H9 (cell line): ENCODE data around the gene LYSMD3. TPM values are rescaled to one million over a fixed set of nuclear protein-coding genes. Genes with fewer than 3 reads are reported as not detected.
A peak's percentile ranks its signal among the peaks of the same experiment; 100 is the strongest.

ENCODE experiments used
- DNase-seq: peaks from one replicate; pipeline ENCODE4 v3.0.0-alpha.2; 2017
- H2AFZ ChIP-seq: one replicate; pipeline ENCODE4 v1.6.1; 2013; ENCODE audit warnings: mild to moderate bottlenecking, low read length, control low read depth, moderate library complexity
- H2AK5ac ChIP-seq: 2 replicates; pipeline ENCODE4 v1.6.1; 2013; ENCODE audit warnings: low read length, control low read depth, mixed read lengths; ENCODE audit not compliant: insufficient read length
- H2BK120ac ChIP-seq: one replicate; pipeline ENCODE4 v1.6.1; 2013; ENCODE audit warnings: low read depth, mild to moderate bottlenecking, low read length, control low read depth, inconsistent platforms; ENCODE audit not compliant: poor library complexity, severe bottlenecking
- H2BK12ac ChIP-seq: 2 replicates; pipeline ENCODE4 v1.6.1; 2013; ENCODE audit warnings: low read length, control low read depth, mixed read lengths, low read depth; ENCODE audit not compliant: insufficient read length
- H2BK15ac ChIP-seq: 2 replicates; pipeline ENCODE4 v1.6.1; 2013; ENCODE audit warnings: low read depth, low read length, control low read depth
- H2BK20ac ChIP-seq: one replicate; pipeline ENCODE4 v1.6.1; 2013; ENCODE audit warnings: low read depth, mild to moderate bottlenecking, low read length, control low read depth, inconsistent platforms; ENCODE audit not compliant: poor library complexity, severe bottlenecking
- H2BK5ac ChIP-seq: 2 replicates; pipeline ENCODE4 v1.6.1; 2013; ENCODE audit warnings: low read length, control low read depth, mixed read lengths; ENCODE audit not compliant: insufficient read length
- H3K14ac ChIP-seq: 2 replicates; pipeline ENCODE4 v1.6.1; 2013; ENCODE audit warnings: low read length, control low read depth; ENCODE audit not compliant: insufficient read depth
- H3K18ac ChIP-seq: 2 replicates; pipeline ENCODE4 v1.6.1; 2013; ENCODE audit warnings: low read depth, mild to moderate bottlenecking, mixed read lengths, low read length, control low read depth; ENCODE audit not compliant: insufficient read length
- H3K23ac ChIP-seq: 2 replicates; pipeline ENCODE4 v1.6.1; 2013; ENCODE audit warnings: low read length, control low read depth, mixed read lengths, low read depth; ENCODE audit not compliant: insufficient read length
- H3K23me2 ChIP-seq: 2 replicates; pipeline ENCODE4 v1.6.1; 2013; ENCODE audit warnings: low read depth, mild to moderate bottlenecking, mixed read lengths, low read length, control low read depth; ENCODE audit not compliant: insufficient read length, poor library complexity, severe bottlenecking
- H3K27ac ChIP-seq: 2 replicates; pipeline ENCODE4 v1.5.1; 2013; ENCODE audit warnings: low read length, control low read depth, mixed read lengths, low read depth; ENCODE audit not compliant: insufficient read length
- H3K27me3 ChIP-seq: 2 replicates; pipeline ENCODE4 v1.6.1; 2013; ENCODE audit warnings: low read length, control low read depth, inconsistent platforms; ENCODE audit not compliant: insufficient read depth
- H3K4ac ChIP-seq: 2 replicates; pipeline ENCODE4 v1.6.1; 2013; ENCODE audit warnings: low read depth, mild to moderate bottlenecking, control low read depth, inconsistent platforms, low read length, moderate library complexity
- H3K4me1 ChIP-seq: 2 replicates; pipeline ENCODE4 v1.6.1; 2013; ENCODE audit warnings: low read length, control low read depth, inconsistent platforms; ENCODE audit not compliant: insufficient read depth
- H3K4me2 ChIP-seq: 2 replicates; pipeline ENCODE4 v1.6.1; 2013; ENCODE audit warnings: low read length, control low read depth, mixed read lengths; ENCODE audit not compliant: insufficient read length, insufficient read depth
- H3K56ac ChIP-seq: 2 replicates; pipeline ENCODE4 v1.6.1; 2013; ENCODE audit warnings: low read depth, mild to moderate bottlenecking, mixed read lengths, low read length, control low read depth; ENCODE audit not compliant: insufficient read length
- H3K79me1 ChIP-seq: 2 replicates; pipeline ENCODE4 v1.6.1; 2013; ENCODE audit warnings: low read depth, mild to moderate bottlenecking, moderate library complexity, low read length, control low read depth, inconsistent platforms; ENCODE audit not compliant: insufficient read depth, poor library complexity, severe bottlenecking
- H3K79me2 ChIP-seq: 2 replicates; pipeline ENCODE4 v1.6.1; 2013; ENCODE audit warnings: low read length, control low read depth, inconsistent platforms; ENCODE audit not compliant: insufficient read depth
- H3K9ac ChIP-seq: 2 replicates; pipeline ENCODE4 v1.6.1; 2013; ENCODE audit warnings: low read length, control low read depth, mixed read lengths; ENCODE audit not compliant: insufficient read length; ENCODE audit errors: extremely low read depth
- H3K9me3 ChIP-seq: one replicate; pipeline ENCODE4 v1.6.1; 2013; ENCODE audit warnings: low read depth, low read length, inconsistent platforms; ENCODE audit not compliant: control insufficient read depth
- H3T11ph ChIP-seq: one replicate; pipeline ENCODE4 v1.6.1; 2013; ENCODE audit warnings: mild to moderate bottlenecking, low read length, control low read depth, inconsistent platforms
- H4K20me1 ChIP-seq: one replicate; pipeline ENCODE4 v1.6.1; 2013; ENCODE audit not compliant: control insufficient read depth, insufficient read length, insufficient read depth
- H4K5ac ChIP-seq: 2 replicates; pipeline ENCODE4 v1.6.1; 2013; ENCODE audit warnings: low read depth, mild to moderate bottlenecking, mixed read lengths, low read length, control low read depth; ENCODE audit not compliant: insufficient read length
- H4K8ac ChIP-seq: replicated peaks from 2 replicates; pipeline ENCODE4 v1.6.1; 2013; ENCODE audit warnings: low read length, control low read depth, mixed read lengths, low read depth; ENCODE audit not compliant: insufficient read length
- H4K91ac ChIP-seq: 2 replicates; pipeline ENCODE4 v1.6.1; 2013; ENCODE audit warnings: low read depth, mild to moderate bottlenecking, moderate library complexity, mixed read lengths, low read length, control low read depth; ENCODE audit not compliant: insufficient read length
- H3K27ac Mint-ChIP-seq, 3 experiments: 2 replicates in 2 of 3; 3 replicates in 1 of 3; pipeline ENCODE4 v1.8.0; 2020 to 2021; ENCODE audit warnings: mixed read lengths in 3 of 3, mild to moderate bottlenecking in 1 of 3, moderate library complexity in 1 of 3
- H3K27me3 Mint-ChIP-seq: 2 replicates; pipeline ENCODE4 v1.8.0; 2021; ENCODE audit warnings: low read depth, mild to moderate bottlenecking, moderate library complexity, mixed read lengths
- H3K36me3 Mint-ChIP-seq, 3 experiments: 2 replicates in 2 of 3; 3 replicates in 1 of 3; pipeline ENCODE4 v1.8.0; 2020 to 2021; ENCODE audit warnings: low read depth in 3 of 3, mixed read lengths in 3 of 3; ENCODE audit not compliant: insufficient read depth in 1 of 3
- H3K4me1 Mint-ChIP-seq, 2 experiments: 2 replicates each; pipeline ENCODE4 v1.8.0; 2020; ENCODE audit warnings: mixed read lengths in 2 of 2
- H3K4me3 Mint-ChIP-seq, 2 experiments: 2 replicates in 1 of 2; 3 replicates in 1 of 2; pipeline ENCODE4 v1.8.0; 2020 to 2021; ENCODE audit warnings: mild to moderate bottlenecking in 2 of 2, mixed read lengths in 2 of 2, moderate library complexity in 1 of 2
- H3K9me3 Mint-ChIP-seq, 2 experiments: 2 replicates in 1 of 2; 3 replicates in 1 of 2; pipeline ENCODE4 v1.8.0; 2020; ENCODE audit warnings: mild to moderate bottlenecking in 2 of 2, mixed read lengths in 2 of 2, moderate library complexity in 1 of 2
- CTCF ChIP-seq: fragments of 200-600 bp; sonication (generic); conservative IDR thresholded peaks from 3 replicates; pipeline ENCODE4 v1.8.0; 2021; ENCODE audit warnings: antibody characterized with exemption, mild to moderate bottlenecking
- WGBS: extraction: QIAGEN DNeasy Blood & Tissue Kit; methylation state at CpG from one replicate; pipeline ENCODE4 v1.1.7; 2013; ENCODE audit warnings: missing lambda C conversion rate, low lambda C conversion rate, mixed read lengths; ENCODE audit not compliant: insufficient read length; ENCODE audit errors: extremely low coverage; 5-methylcytosine and 5-hydroxymethylcytosine counted together
- total RNA-seq: library from RNA; stranded (reverse); gene quantifications from 2 replicates; pipeline ENCODE4 v1.2.1, GENCODE V29; 2021

The LYSMD3 gene
- total RNA-seq, 1 experiment from 2014 or later: 14.0 TPM

- Histone ChIP-seq H3K4me2 (peak overlapping the region; percentile 85), H4K5ac (no peak overlapping the region), H2BK5ac (no peak overlapping the region), H2BK12ac (no peak overlapping the region), H3T11ph (no peak overlapping the region), H2BK120ac (no peak overlapping the region), H3K27ac (no peak overlapping the region), H3K27me3 (no peaks in the 10 kb centered on the region), H3K4me1 (peaks cover 13% of the 10 kb centered on the region), H3K79me2 (peaks cover 7% of the 10 kb centered on the region; the same call in 1 of the 2 replicates), H3K14ac (no peak overlapping the region), H4K91ac (no peak overlapping the region), H3K79me1 (no peaks in the 10 kb centered on the region), H2BK15ac (no peak overlapping the region), H3K23ac (no peak overlapping the region), H3K9me3 (no peaks in the 10 kb centered on the region), H4K8ac (no peak overlapping the region), H2AK5ac (no peak overlapping the region), H4K20me1 (no peaks in the 10 kb centered on the region), H2AFZ (no peak overlapping the region), H3K18ac (no peak overlapping the region), H3K4ac (no peak overlapping the region), H3K23me2 (peaks cover 4% of the 10 kb centered on the region), H3K9ac (peak overlapping the region; percentile 88), H3K56ac (no peak overlapping the region), H2BK20ac (no peak overlapping the region)
- Mint-ChIP-seq H3K4me3 (peak overlapping the region; percentile 87 to 93), H3K9me3 (peaks cover 0 to 3% of the 10 kb centered on the region in 2 experiments; a peak in 1 of 5 replicates), H3K4me1 (peaks cover 77 to 81% of the 10 kb centered on the region in 2 experiments), H3K27ac (peak overlapping the region; percentile 64 to 97 (median 95); a peak in 6 of 7 replicates), H3K36me3 (no peaks in the 10 kb centered on the region), H3K27me3 (no peaks in the 10 kb centered on the region)
- TF ChIP-seq CTCF: no peak
- no peak for DNase-seq
- no CpG with 5 or more reads among the region's 3 CpGs for WGBS
Observed at GRCh38 chr5:90557871-90558270, 28.5 kb upstream of the LYSMD3 start.
